Left ventricle myocardium inferior (tissue), 1 donor: ENCODE data around the gene KLK2. TPM values are rescaled to one million over a fixed set of nuclear protein-coding genes. Genes with fewer than 3 reads are reported as not detected.
A peak's percentile ranks its signal among the peaks of the same experiment; 100 is the strongest.

Experiments
- DNase-seq: peaks from one replicate; pipeline ENCODE4 v3.0.0-alpha.2; 2020
- H3K27ac ChIP-seq: fragments of 200-600 bp; replicated peaks from 2 replicates; pipeline ENCODE4 v1.8.0; 2021
- H3K27me3 ChIP-seq: fragments of 200-600 bp; 2 replicates; pipeline ENCODE4 v1.8.0; 2021; ENCODE audit warnings: low read depth
- H3K36me3 ChIP-seq: fragments of 200-600 bp; 2 replicates; pipeline ENCODE4 v1.8.0; 2021
- H3K4me1 ChIP-seq: fragments of 200-600 bp; 2 replicates; pipeline ENCODE4 v1.8.0; 2021
- H3K4me3 ChIP-seq: fragments of 200-600 bp; 2 replicates; pipeline ENCODE4 v1.8.0; 2021; ENCODE audit warnings: mild to moderate bottlenecking, moderate library complexity
- H3K9me3 ChIP-seq: fragments of 200-600 bp; replicated peaks from 2 replicates; pipeline ENCODE4 v1.8.0; 2021
- intact Hi-C: fragments of 100-400 bp; cut with micrococcal nuclease; formaldehyde crosslinking; loops from one replicate; pipeline ENCODE4 v1.11.0; 2022
- total RNA-seq: library from RNA; stranded (reverse); fragmentation: NEBNext Ultra II Directional; extraction: Animal tissue kit (Norgen Biotek cat#: 25700); gene quantifications from one replicate; pipeline ENCODE4 v1.2.1, GENCODE V29; 2021
- TF ChIP-seq, protein P1 (sequence below): fragments of 200-600 bp; IDR thresholded peaks from 2 replicates; pipeline ENCODE4 v1.8.0; 2021; ENCODE audit warnings: antibody characterized with exemption, mild to moderate bottlenecking, borderline replicate concordance
- donor health status: DM: no; HTN: yes; CAD: no; lungs with severe emphysema.

The KLK2 gene
- total RNA-seq, 1 donor from 2014 or later: not detected

DNA sequence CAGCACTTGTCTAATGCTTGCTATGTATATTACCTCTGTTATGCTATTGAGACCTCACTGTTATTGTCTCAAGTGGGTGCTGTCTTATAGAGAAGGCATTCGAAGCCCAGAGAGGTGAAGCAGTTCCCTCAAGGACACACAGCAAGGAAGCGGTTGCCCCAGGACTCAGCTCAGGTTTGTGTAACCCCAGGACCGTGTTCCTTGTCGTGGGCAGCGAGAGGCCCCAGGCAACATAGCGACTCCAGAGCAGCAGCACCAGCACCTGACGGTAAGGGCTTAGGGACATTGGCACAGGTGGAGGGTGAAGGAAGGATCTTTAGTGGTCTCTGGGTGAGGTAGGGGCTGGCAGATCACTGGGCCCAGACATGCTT lies 42.2 kb upstream of the KLK2 start:
- DNase-seq: no peak
- Histone ChIP-seq H3K27ac (no peak overlapping the region), H3K27me3 (peaks cover 93% of the 10 kb centered on the region), H3K4me1 (peaks cover 9% of the 10 kb centered on the region), H3K4me3 (no peak overlapping the region), H3K9me3 (no peaks in the 10 kb centered on the region), H3K36me3 (no peaks in the 10 kb centered on the region)
- TF ChIP-seq, protein P1, sequence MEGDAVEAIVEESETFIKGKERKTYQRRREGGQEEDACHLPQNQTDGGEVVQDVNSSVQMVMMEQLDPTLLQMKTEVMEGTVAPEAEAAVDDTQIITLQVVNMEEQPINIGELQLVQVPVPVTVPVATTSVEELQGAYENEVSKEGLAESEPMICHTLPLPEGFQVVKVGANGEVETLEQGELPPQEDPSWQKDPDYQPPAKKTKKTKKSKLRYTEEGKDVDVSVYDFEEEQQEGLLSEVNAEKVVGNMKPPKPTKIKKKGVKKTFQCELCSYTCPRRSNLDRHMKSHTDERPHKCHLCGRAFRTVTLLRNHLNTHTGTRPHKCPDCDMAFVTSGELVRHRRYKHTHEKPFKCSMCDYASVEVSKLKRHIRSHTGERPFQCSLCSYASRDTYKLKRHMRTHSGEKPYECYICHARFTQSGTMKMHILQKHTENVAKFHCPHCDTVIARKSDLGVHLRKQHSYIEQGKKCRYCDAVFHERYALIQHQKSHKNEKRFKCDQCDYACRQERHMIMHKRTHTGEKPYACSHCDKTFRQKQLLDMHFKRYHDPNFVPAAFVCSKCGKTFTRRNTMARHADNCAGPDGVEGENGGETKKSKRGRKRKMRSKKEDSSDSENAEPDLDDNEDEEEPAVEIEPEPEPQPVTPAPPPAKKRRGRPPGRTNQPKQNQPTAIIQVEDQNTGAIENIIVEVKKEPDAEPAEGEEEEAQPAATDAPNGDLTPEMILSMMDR: no peak
- intact Hi-C loops: no loop called here

DNA sequence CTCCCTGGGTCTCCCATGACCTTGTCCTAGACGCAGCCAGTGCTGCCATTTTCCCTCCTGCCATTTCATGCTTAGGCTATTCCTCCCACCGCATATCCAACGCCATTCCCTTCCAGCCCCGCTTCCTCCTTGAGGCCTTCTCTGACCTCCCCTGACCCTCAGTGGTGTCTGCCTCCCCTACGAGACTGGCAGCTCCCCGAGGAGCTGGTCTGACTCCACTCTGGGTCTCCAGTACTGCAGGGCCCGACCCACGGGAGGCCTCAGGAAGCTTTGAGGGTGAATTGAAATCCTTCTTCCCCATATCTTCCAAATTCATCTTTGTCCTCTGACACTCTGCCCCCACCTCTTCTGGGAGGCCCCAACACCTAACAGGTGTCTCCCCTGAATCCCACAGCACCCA lies 40.6 kb upstream of the KLK2 start:
- DNase-seq: no peak
- no peak overlapping the region for H3K27ac ChIP-seq

DNA sequence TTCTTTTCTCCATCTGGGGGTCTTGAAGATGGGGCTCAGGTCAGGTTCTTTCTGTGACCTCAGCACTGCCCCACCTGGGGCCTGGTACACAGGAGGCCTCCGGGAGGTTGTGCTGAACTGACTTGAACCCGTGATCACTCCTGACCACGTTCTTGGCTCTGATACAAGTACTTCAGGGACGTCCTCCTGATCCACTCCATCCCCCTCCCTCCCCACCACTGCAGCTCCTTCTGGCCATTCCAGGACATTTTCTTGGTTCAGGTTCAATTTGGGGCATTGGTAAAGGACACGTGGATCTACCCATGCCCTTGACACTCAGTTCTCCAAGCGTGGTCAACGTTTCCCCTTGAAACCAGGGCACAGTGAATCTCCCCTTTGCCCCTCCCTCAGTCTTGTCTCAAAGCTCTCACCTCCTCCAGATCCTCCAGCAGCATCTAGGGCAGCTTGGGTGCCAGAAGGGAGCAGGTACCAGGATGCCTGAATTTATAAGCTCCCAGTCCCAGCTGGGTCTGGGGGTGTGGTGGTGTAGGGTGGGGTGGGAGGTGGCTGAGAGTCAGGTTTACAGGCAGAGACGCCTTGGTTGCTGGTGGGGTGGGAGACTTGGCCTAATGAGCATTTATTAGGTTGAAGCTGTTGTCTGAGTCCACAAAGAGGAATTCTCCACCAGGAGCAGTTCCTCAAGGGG lies 40.0 kb upstream of the KLK2 start, which contains the start of gene KLK15:
Gene KLK15, minus strand, starts transcription at position 458 of the 685 bp plus-strand sequence. CDS start 2,082 bp downstream, outside the sequence.
- peaks cover 12% of the 10 kb centered on the region for H3K4me1 ChIP-seq
- H3K27ac ChIP-seq: no peak within 1 kb of the TSS
- H3K36me3 ChIP-seq: no peaks in the 10 kb centered on the region
- TF ChIP-seq, protein P1: no peak
- intact Hi-C loops: no loop called here
- no peaks in the 10 kb centered on the region for H3K9me3 ChIP-seq
- no peak for DNase-seq
- no peak within 1 kb of the TSS for H3K4me3 ChIP-seq
- H3K27me3 ChIP-seq: peaks cover 92% of the 10 kb centered on the region

More for the DNA sequence above, 40.6 kb upstream of the KLK2 start:
- TF ChIP-seq, protein P1: no peak
- no peaks in the 10 kb centered on the region for H3K36me3 ChIP-seq
- H3K9me3 ChIP-seq: no peaks in the 10 kb centered on the region
- no peak overlapping the region for H3K4me3 ChIP-seq
- peaks cover 93% of the 10 kb centered on the region for H3K27me3 ChIP-seq
- intact Hi-C loops: no loop called here
- peaks cover 12% of the 10 kb centered on the region for H3K4me1 ChIP-seq

DNA sequence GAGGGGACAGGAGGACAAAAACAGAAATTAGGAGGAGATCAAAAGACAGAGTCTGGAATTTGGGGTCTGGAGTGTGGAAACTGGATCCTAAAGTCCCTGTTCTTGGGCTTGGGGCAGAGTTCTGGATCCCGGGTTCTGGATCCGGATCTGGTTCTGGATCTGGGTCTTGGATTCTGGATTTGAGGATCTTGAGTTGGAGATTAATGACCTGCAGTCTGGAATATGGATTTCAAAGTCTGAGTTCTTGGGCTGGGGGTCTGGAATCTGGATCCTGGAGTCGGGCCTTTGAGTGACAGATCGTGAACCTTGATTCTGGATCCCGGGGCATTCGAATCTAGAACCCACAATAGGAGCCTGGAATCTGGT lies 39.5 kb upstream of the KLK2 start:
- peaks cover 87% of the 10 kb centered on the region for H3K27me3 ChIP-seq

DNA sequence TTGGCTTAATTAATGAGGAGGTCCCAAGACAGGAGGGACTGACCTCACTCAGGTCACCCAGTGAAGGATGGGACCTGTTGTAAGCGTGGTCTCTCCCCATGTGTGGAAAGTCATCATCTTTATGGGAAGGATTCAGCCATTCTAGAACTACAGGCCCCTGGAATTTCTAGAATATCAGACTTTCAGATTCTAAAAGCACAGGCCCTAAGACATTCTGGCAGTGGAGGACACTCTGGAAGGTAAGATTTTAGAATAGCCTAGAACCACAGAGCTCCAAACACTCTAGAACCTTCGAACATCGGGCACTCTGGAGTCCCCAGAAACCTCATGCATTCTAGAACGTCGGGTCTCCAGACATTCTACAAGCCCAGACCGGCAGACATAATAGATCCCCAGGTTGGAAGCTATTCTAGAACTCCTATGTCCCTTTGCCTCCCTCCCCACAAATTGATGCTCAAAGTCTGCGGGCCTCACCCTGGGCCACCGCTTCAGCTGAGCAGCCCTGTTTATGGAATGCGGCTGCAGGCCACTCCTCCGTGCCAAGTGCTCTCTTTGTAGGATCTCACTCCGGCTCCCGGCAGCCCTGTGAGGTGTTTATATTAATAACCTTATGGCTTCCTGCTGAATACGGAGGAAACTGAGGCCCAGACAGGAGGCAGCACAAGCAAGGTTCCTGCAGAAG lies 38.0 kb upstream of the KLK2 start:
- TF ChIP-seq, protein P1: no peak
- Histone ChIP-seq H3K27me3 (peaks cover 77% of the 10 kb centered on the region), H3K36me3 (no peaks in the 10 kb centered on the region), H3K9me3 (peaks cover 3% of the 10 kb centered on the region), H3K27ac (no peak overlapping the region), H3K4me1 (peaks cover 12% of the 10 kb centered on the region), H3K4me3 (peak overlapping the region; percentile 67)
- no peak for DNase-seq
- intact Hi-C loops: no loop called here

More for the DNA sequence above, 39.5 kb upstream of the KLK2 start:
- peaks cover 12% of the 10 kb centered on the region for H3K4me1 ChIP-seq
- H3K27ac ChIP-seq: no peak overlapping the region
- intact Hi-C loops: no loop called here
- no peak overlapping the region for H3K4me3 ChIP-seq
- H3K9me3 ChIP-seq: no peaks in the 10 kb centered on the region
- H3K36me3 ChIP-seq: no peaks in the 10 kb centered on the region
- DNase-seq: no peak
- TF ChIP-seq, protein P1: no peak
